WTC11 (cell line): Measurements from ENCODE around the gene FRMD4A.

Experiments
- IRF2 ChIP-seq: sonication (generic); formaldehyde crosslinking; IDR thresholded peaks from 2 replicates; pipeline ENCODE4 v1.8.0; 2022; ENCODE audit warnings: low read depth, missing genetic modification reagents, borderline replicate concordance
- RELA ChIP-seq: sonication (generic); formaldehyde crosslinking; IDR thresholded peaks from 2 replicates; pipeline ENCODE4 v1.8.1; 2022; ENCODE audit warnings: missing genetic modification reagents, mild to moderate bottlenecking, borderline replicate concordance
- TCF7 ChIP-seq: sonication (generic); formaldehyde crosslinking; IDR thresholded peaks from 2 replicates; pipeline ENCODE4 v1.8.0; 2022; ENCODE audit warnings: mild to moderate bottlenecking, low read depth, missing genetic modification reagents, moderate library complexity
- TEAD4 ChIP-seq: sonication (generic); formaldehyde crosslinking; IDR thresholded peaks from 2 replicates; pipeline ENCODE4 v1.8.0; 2022; ENCODE audit warnings: mild to moderate bottlenecking, missing genetic modification reagents

DNA sequence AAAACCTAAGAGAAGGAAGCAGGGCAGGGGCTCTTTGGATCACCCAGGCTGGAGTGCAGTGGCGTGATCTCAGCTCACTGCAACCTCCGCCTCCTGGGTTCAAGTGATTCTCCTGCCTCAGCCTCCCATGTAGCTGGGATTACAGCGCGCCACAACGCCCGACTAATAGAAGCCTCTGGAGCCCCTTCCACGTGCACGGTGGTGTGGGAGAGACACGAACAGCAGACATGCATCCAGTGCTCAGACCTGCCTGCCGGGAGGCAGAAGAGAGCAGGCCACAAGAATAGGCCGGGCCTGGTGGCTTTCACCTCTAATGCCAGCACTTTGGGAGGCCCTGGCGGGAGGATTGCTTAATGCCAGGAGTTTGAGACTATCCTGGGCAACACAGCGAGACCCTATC lies 647.7 kb downstream of the FRMD4A start:
- TF ChIP-seq TEAD4 (no peak), TCF7 (CRISPR knock-in tag) (no peak), IRF2 (CRISPR knock-in tag) (no peak), RELA (CRISPR knock-in tag) (no peak)
